H9 (cell line): ENCODE results near the gene LEFTY2. TPM values are rescaled to one million over a fixed set of nuclear protein-coding genes. Genes with fewer than 3 reads are reported as not detected.

ENCODE experiments used
- DNase-seq: peaks from one replicate; pipeline ENCODE4 v3.0.0-alpha.2; 2017
- H2AFZ ChIP-seq: one replicate; pipeline ENCODE4 v1.6.1; 2013; ENCODE audit warnings: mild to moderate bottlenecking, low read length, control low read depth, moderate library complexity
- H2AK5ac ChIP-seq: 2 replicates; pipeline ENCODE4 v1.6.1; 2013; ENCODE audit warnings: low read length, control low read depth, mixed read lengths; ENCODE audit not compliant: insufficient read length
- H2BK120ac ChIP-seq: one replicate; pipeline ENCODE4 v1.6.1; 2013; ENCODE audit warnings: low read depth, mild to moderate bottlenecking, low read length, control low read depth, inconsistent platforms; ENCODE audit not compliant: poor library complexity, severe bottlenecking
- H2BK12ac ChIP-seq: 2 replicates; pipeline ENCODE4 v1.6.1; 2013; ENCODE audit warnings: low read length, control low read depth, mixed read lengths, low read depth; ENCODE audit not compliant: insufficient read length
- H2BK15ac ChIP-seq: 2 replicates; pipeline ENCODE4 v1.6.1; 2013; ENCODE audit warnings: low read depth, low read length, control low read depth
- H2BK20ac ChIP-seq: one replicate; pipeline ENCODE4 v1.6.1; 2013; ENCODE audit warnings: low read depth, mild to moderate bottlenecking, low read length, control low read depth, inconsistent platforms; ENCODE audit not compliant: poor library complexity, severe bottlenecking
- H2BK5ac ChIP-seq: 2 replicates; pipeline ENCODE4 v1.6.1; 2013; ENCODE audit warnings: low read length, control low read depth, mixed read lengths; ENCODE audit not compliant: insufficient read length
- H3K14ac ChIP-seq: 2 replicates; pipeline ENCODE4 v1.6.1; 2013; ENCODE audit warnings: low read length, control low read depth; ENCODE audit not compliant: insufficient read depth
- H3K18ac ChIP-seq: 2 replicates; pipeline ENCODE4 v1.6.1; 2013; ENCODE audit warnings: low read depth, mild to moderate bottlenecking, mixed read lengths, low read length, control low read depth; ENCODE audit not compliant: insufficient read length
- H3K23ac ChIP-seq: 2 replicates; pipeline ENCODE4 v1.6.1; 2013; ENCODE audit warnings: low read length, control low read depth, mixed read lengths, low read depth; ENCODE audit not compliant: insufficient read length
- H3K23me2 ChIP-seq: 2 replicates; pipeline ENCODE4 v1.6.1; 2013; ENCODE audit warnings: low read depth, mild to moderate bottlenecking, mixed read lengths, low read length, control low read depth; ENCODE audit not compliant: insufficient read length, poor library complexity, severe bottlenecking
- H3K27ac ChIP-seq: 2 replicates; pipeline ENCODE4 v1.5.1; 2013; ENCODE audit warnings: low read length, control low read depth, mixed read lengths, low read depth; ENCODE audit not compliant: insufficient read length
- H3K27me3 ChIP-seq: 2 replicates; pipeline ENCODE4 v1.6.1; 2013; ENCODE audit warnings: low read length, control low read depth, inconsistent platforms; ENCODE audit not compliant: insufficient read depth
- H3K4ac ChIP-seq: 2 replicates; pipeline ENCODE4 v1.6.1; 2013; ENCODE audit warnings: low read depth, mild to moderate bottlenecking, control low read depth, inconsistent platforms, low read length, moderate library complexity
- H3K4me1 ChIP-seq: 2 replicates; pipeline ENCODE4 v1.6.1; 2013; ENCODE audit warnings: low read length, control low read depth, inconsistent platforms; ENCODE audit not compliant: insufficient read depth
- H3K4me2 ChIP-seq: 2 replicates; pipeline ENCODE4 v1.6.1; 2013; ENCODE audit warnings: low read length, control low read depth, mixed read lengths; ENCODE audit not compliant: insufficient read length, insufficient read depth
- H3K56ac ChIP-seq: 2 replicates; pipeline ENCODE4 v1.6.1; 2013; ENCODE audit warnings: low read depth, mild to moderate bottlenecking, mixed read lengths, low read length, control low read depth; ENCODE audit not compliant: insufficient read length
- H3K79me1 ChIP-seq: 2 replicates; pipeline ENCODE4 v1.6.1; 2013; ENCODE audit warnings: low read depth, mild to moderate bottlenecking, moderate library complexity, low read length, control low read depth, inconsistent platforms; ENCODE audit not compliant: insufficient read depth, poor library complexity, severe bottlenecking
- H3K79me2 ChIP-seq: 2 replicates; pipeline ENCODE4 v1.6.1; 2013; ENCODE audit warnings: low read length, control low read depth, inconsistent platforms; ENCODE audit not compliant: insufficient read depth
- H3K9ac ChIP-seq: 2 replicates; pipeline ENCODE4 v1.6.1; 2013; ENCODE audit warnings: low read length, control low read depth, mixed read lengths; ENCODE audit not compliant: insufficient read length; ENCODE audit errors: extremely low read depth
- H3K9me3 ChIP-seq: one replicate; pipeline ENCODE4 v1.6.1; 2013; ENCODE audit warnings: low read depth, low read length, inconsistent platforms; ENCODE audit not compliant: control insufficient read depth
- H3T11ph ChIP-seq: one replicate; pipeline ENCODE4 v1.6.1; 2013; ENCODE audit warnings: mild to moderate bottlenecking, low read length, control low read depth, inconsistent platforms
- H4K20me1 ChIP-seq: one replicate; pipeline ENCODE4 v1.6.1; 2013; ENCODE audit not compliant: control insufficient read depth, insufficient read length, insufficient read depth
- H4K5ac ChIP-seq: 2 replicates; pipeline ENCODE4 v1.6.1; 2013; ENCODE audit warnings: low read depth, mild to moderate bottlenecking, mixed read lengths, low read length, control low read depth; ENCODE audit not compliant: insufficient read length
- H4K8ac ChIP-seq: replicated peaks from 2 replicates; pipeline ENCODE4 v1.6.1; 2013; ENCODE audit warnings: low read length, control low read depth, mixed read lengths, low read depth; ENCODE audit not compliant: insufficient read length
- H4K91ac ChIP-seq: 2 replicates; pipeline ENCODE4 v1.6.1; 2013; ENCODE audit warnings: low read depth, mild to moderate bottlenecking, moderate library complexity, mixed read lengths, low read length, control low read depth; ENCODE audit not compliant: insufficient read length
- H3K27ac Mint-ChIP-seq, 3 experiments: 2 replicates in 2 of 3; 3 replicates in 1 of 3; pipeline ENCODE4 v1.8.0; 2020 to 2021; ENCODE audit warnings: mixed read lengths in 3 of 3, mild to moderate bottlenecking in 1 of 3, moderate library complexity in 1 of 3
- H3K27me3 Mint-ChIP-seq: 2 replicates; pipeline ENCODE4 v1.8.0; 2021; ENCODE audit warnings: low read depth, mild to moderate bottlenecking, moderate library complexity, mixed read lengths
- H3K36me3 Mint-ChIP-seq, 3 experiments: 2 replicates in 2 of 3; 3 replicates in 1 of 3; pipeline ENCODE4 v1.8.0; 2020 to 2021; ENCODE audit warnings: low read depth in 3 of 3, mixed read lengths in 3 of 3; ENCODE audit not compliant: insufficient read depth in 1 of 3
- H3K4me1 Mint-ChIP-seq, 2 experiments: 2 replicates each; pipeline ENCODE4 v1.8.0; 2020; ENCODE audit warnings: mixed read lengths in 2 of 2
- H3K4me3 Mint-ChIP-seq, 2 experiments: 2 replicates in 1 of 2; 3 replicates in 1 of 2; pipeline ENCODE4 v1.8.0; 2020 to 2021; ENCODE audit warnings: mild to moderate bottlenecking in 2 of 2, mixed read lengths in 2 of 2, moderate library complexity in 1 of 2
- H3K9me3 Mint-ChIP-seq, 2 experiments: 2 replicates in 1 of 2; 3 replicates in 1 of 2; pipeline ENCODE4 v1.8.0; 2020; ENCODE audit warnings: mild to moderate bottlenecking in 2 of 2, mixed read lengths in 2 of 2, moderate library complexity in 1 of 2
- CTCF ChIP-seq: fragments of 200-600 bp; sonication (generic); conservative IDR thresholded peaks from 3 replicates; pipeline ENCODE4 v1.8.0; 2021; ENCODE audit warnings: antibody characterized with exemption, mild to moderate bottlenecking
- WGBS: extraction: QIAGEN DNeasy Blood & Tissue Kit; methylation state at CpG from one replicate; pipeline ENCODE4 v1.1.7; 2013; ENCODE audit warnings: missing lambda C conversion rate, low lambda C conversion rate, mixed read lengths; ENCODE audit not compliant: insufficient read length; ENCODE audit errors: extremely low coverage; 5-methylcytosine and 5-hydroxymethylcytosine counted together
- total RNA-seq: library from RNA; stranded (reverse); gene quantifications from 2 replicates; pipeline ENCODE4 v1.2.1, GENCODE V29; 2021

Gene LEFTY2
- total RNA-seq, 1 experiment from 2014 or later, result 16.3 TPM

- no peak overlapping the region for H3K27ac Mint-ChIP-seq
Observed at GRCh38 chr1:225909477-225909876, 31.5 kb downstream of the LEFTY2 start.

More at GRCh38 chr1:225909477-225909876, 31.5 kb downstream of the LEFTY2 start:
- H3K4me2 ChIP-seq, result no peak overlapping the region
- H2BK20ac ChIP-seq, result no peak overlapping the region
- H4K20me1 ChIP-seq, result no peaks in the 10 kb centered on the region
- WGBS, result no CpG with 5 or more reads among the region's 1 CpG
- no peaks in the 10 kb centered on the region for H3K23me2 ChIP-seq
- H3K27ac ChIP-seq, result no peak overlapping the region
- H3K9me3 Mint-ChIP-seq, result no peaks in the 10 kb centered on the region
- DNase-seq, result no peak
- no peak overlapping the region for H2AK5ac ChIP-seq
- no peak overlapping the region for H3T11ph ChIP-seq
- no peaks in the 10 kb centered on the region for H3K27me3 ChIP-seq
- no peaks in the 10 kb centered on the region for H3K79me2 ChIP-seq
- H2BK12ac ChIP-seq, result no peak overlapping the region
- H3K4me3 Mint-ChIP-seq, result no peak overlapping the region
- no peak overlapping the region for H4K91ac ChIP-seq
- H3K36me3 Mint-ChIP-seq, result no peaks in the 10 kb centered on the region
- no peak overlapping the region for H3K18ac ChIP-seq
- H2BK120ac ChIP-seq, result no peak overlapping the region
- no peak overlapping the region for H4K8ac ChIP-seq
- H3K9me3 ChIP-seq, result no peaks in the 10 kb centered on the region
- H3K4me1 Mint-ChIP-seq, result peaks cover 18 to 23% of the 10 kb centered on the region in 2 experiments
- no peak overlapping the region for H3K14ac ChIP-seq
- no peak overlapping the region for H3K56ac ChIP-seq
- no peak overlapping the region for H2BK5ac ChIP-seq
- no peak overlapping the region for H3K23ac ChIP-seq
- no peak overlapping the region for H3K4ac ChIP-seq
- no peaks in the 10 kb centered on the region; the same call in 1 of the 2 replicates for H3K4me1 ChIP-seq
- no peak overlapping the region for H2AFZ ChIP-seq
- no peak for TF ChIP-seq CTCF
- H3K27me3 Mint-ChIP-seq, result peaks cover 5% of the 10 kb centered on the region; the same call in 1 of the 2 replicates
- H2BK15ac ChIP-seq, result no peak overlapping the region
- H4K5ac ChIP-seq, result no peak overlapping the region
- H3K9ac ChIP-seq, result no peak overlapping the region
- H3K79me1 ChIP-seq, result no peaks in the 10 kb centered on the region
